ENCODE results near the gene TRPC3. TPM values are rescaled to one million over a fixed set of nuclear protein-coding genes. Genes with fewer than 3 reads are reported as not detected.

TRPC3 gene
- total RNA-seq, 1 experiment from 2014 or later = 0.91 TPM

DNA sequence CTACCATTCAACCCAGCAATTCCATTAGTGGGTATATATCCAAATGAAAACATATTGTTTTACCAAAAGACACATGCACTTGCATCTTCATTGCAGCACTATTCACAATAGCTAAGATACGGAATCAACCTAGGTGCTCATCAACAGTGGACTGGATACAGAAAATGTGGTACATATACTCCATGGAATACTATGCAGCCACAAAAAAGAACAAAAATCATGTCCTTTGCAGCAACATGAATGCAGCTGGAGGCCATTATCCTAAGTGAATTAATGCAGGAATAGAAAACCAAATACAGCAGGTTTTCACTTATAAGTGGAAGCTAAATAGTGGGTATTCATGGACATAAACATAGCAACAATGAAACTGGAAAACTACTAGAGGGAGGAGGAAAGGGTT is 43.5 kb downstream of the TRPC3 start:
- CTCF ChIA-PET = no interaction called here
- no peaks in the 10 kb centered on the region for H3K4me1 Mint-ChIP-seq (ENCODE audit: low read depth, unreplicated experiment)
- intact Hi-C loops (cut with micrococcal nuclease; ENCODE audit: unreplicated experiment) = no loop called here

DNA sequence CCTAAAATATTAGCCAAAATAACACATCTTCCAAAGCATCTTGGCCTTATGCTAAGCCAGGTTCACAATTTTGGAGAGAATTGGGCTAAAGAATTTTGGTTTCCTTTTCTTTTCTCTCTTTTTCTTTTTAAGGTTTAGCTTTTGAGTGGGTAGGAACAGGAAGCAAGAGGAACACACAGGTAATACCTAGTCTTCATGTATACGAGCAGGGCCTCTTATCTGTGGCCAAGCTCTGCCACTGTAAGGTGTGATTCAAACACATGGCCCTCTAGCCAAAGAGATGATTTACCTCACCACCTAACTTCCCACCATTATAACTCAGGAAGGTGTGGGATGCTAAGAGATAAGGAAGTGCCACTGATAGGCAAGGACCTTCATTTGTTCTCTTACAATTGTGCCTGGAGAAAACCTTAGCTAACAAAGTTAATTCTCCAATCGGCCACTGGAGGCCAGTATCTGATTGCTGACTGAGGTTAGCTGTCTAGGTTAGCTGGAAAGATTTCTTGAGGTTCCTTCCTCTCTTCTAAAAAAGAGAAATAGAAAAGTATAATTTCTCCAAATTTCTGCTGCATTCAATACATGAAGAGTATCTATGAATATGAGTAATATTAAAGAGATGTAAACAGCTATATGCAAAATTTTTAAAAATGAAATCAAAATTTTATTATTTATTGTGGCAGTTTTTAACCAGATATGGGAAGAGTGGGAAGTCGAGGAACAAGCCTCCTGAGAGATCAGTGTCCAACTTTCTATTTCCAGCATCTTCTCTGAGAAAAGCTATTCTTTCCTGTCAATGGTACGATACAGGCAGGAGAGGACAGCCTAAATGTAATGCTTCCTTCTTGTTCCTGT is 51.5 kb downstream of the TRPC3 start:
- CTCF ChIA-PET = interaction anchor here (0.7 to 2.5 kb wide), 9 partner anchors 14 to 678 kb away, joined by 3 to 37 read pairs (median 3); no protein-coding TSS in a partner anchor
- no peak overlapping the region for H3K4me3 ChIP-seq (ENCODE audit: low read depth, low read length)
- no peaks in the 10 kb centered on the region for H3K9me3 Mint-ChIP-seq (ENCODE audit: unreplicated experiment)
- no peaks in the 10 kb centered on the region for H3K36me3 ChIP-seq (ENCODE audit: control insufficient read depth, insufficient read depth, low read length)
- no TSS peak for BruUV-seq (replicated peaks)
- H3K27me3 Mint-ChIP-seq (ENCODE audit: insufficient read depth, unreplicated experiment) = peaks cover 5% of the 10 kb centered on the region
- no peaks in the 10 kb centered on the region for H3K4me1 Mint-ChIP-seq (ENCODE audit: low read depth, unreplicated experiment)
- TF ChIP-seq, protein P1, sequence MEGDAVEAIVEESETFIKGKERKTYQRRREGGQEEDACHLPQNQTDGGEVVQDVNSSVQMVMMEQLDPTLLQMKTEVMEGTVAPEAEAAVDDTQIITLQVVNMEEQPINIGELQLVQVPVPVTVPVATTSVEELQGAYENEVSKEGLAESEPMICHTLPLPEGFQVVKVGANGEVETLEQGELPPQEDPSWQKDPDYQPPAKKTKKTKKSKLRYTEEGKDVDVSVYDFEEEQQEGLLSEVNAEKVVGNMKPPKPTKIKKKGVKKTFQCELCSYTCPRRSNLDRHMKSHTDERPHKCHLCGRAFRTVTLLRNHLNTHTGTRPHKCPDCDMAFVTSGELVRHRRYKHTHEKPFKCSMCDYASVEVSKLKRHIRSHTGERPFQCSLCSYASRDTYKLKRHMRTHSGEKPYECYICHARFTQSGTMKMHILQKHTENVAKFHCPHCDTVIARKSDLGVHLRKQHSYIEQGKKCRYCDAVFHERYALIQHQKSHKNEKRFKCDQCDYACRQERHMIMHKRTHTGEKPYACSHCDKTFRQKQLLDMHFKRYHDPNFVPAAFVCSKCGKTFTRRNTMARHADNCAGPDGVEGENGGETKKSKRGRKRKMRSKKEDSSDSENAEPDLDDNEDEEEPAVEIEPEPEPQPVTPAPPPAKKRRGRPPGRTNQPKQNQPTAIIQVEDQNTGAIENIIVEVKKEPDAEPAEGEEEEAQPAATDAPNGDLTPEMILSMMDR (IDR thresholded peaks at IDR 0.05; ENCODE audit: insufficient read depth in 1 of 2, low read depth in 1 of 2, low read length in 1 of 2, severe bottlenecking in 1 of 2, unreplicated experiment in 1 of 2) = peak; percentile 73 to 74
- H3K4me1 ChIP-seq = no peaks in the 10 kb centered on the region
- no peak overlapping the region for H3K4me3 Mint-ChIP-seq (ENCODE audit: unreplicated experiment)
- POLR2A ChIA-PET = no interaction called here
- no peaks in the 10 kb centered on the region for H3K9me3 ChIP-seq
- H3K36me3 Mint-ChIP-seq (ENCODE audit: insufficient read depth, unreplicated experiment) = no peaks in the 10 kb centered on the region
- peak; percentile 44 to 62 for DNase-seq
- intact Hi-C loops (cut with micrococcal nuclease; ENCODE audit: unreplicated experiment) = loop anchor here (1.0 to 5.0 kb wide), 4 partner anchors 50 to 677 kb away; no protein-coding TSS in a partner anchor
- H3K27ac Mint-ChIP-seq (ENCODE audit: unreplicated experiment) = no peak overlapping the region
- no peaks in the 10 kb centered on the region for H3K27me3 ChIP-seq (replicated peaks; ENCODE audit: control insufficient read depth, insufficient read depth, low read length)

More for the DNA sequence above, 43.5 kb downstream of the TRPC3 start:
- no peaks in the 10 kb centered on the region for H3K9me3 ChIP-seq
- no peaks in the 10 kb centered on the region for H3K36me3 ChIP-seq (ENCODE audit: control insufficient read depth, insufficient read depth, low read length)
- no peak overlapping the region for H3K4me3 Mint-ChIP-seq (ENCODE audit: unreplicated experiment)
- H3K36me3 Mint-ChIP-seq (ENCODE audit: insufficient read depth, unreplicated experiment) = no peaks in the 10 kb centered on the region
- POLR2A ChIA-PET = no interaction called here
- no peaks in the 10 kb centered on the region for H3K27me3 ChIP-seq (replicated peaks; ENCODE audit: control insufficient read depth, insufficient read depth, low read length)
- H3K27me3 Mint-ChIP-seq (ENCODE audit: insufficient read depth, unreplicated experiment) = no peaks in the 10 kb centered on the region
- H3K27ac Mint-ChIP-seq (ENCODE audit: unreplicated experiment) = no peak overlapping the region
- no peak overlapping the region for H3K4me3 ChIP-seq (ENCODE audit: low read depth, low read length)
- TF ChIP-seq, protein P1 (IDR thresholded peaks at IDR 0.05; ENCODE audit: insufficient read depth in 1 of 2, low read depth in 1 of 2, low read length in 1 of 2, severe bottlenecking in 1 of 2, unreplicated experiment in 1 of 2) = no peak
- H3K9me3 Mint-ChIP-seq (ENCODE audit: unreplicated experiment) = no peaks in the 10 kb centered on the region
- no peaks in the 10 kb centered on the region for H3K4me1 ChIP-seq
- BruUV-seq (replicated peaks) = no TSS peak
- no peak for DNase-seq

DNA sequence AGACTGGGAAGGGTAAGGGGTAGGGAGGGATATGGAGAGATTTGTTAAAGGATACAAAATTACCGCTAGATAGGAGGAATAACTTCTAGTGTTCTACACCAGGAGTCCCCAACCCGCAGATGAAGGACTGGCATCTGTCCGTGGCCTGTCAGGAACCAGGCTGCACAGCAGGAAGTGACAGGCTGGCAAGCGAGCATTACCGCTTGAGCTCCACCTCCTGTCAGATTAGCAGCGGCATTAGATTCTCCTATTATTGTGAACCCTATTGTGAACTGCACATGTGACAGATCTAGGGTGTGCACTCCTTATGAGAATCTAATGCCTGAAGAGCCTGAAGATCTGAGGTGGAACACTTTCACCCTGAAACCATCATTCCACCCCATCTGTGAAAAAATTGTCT is 53.7 kb downstream of the TRPC3 start:
- H3K36me3 Mint-ChIP-seq (ENCODE audit: insufficient read depth, unreplicated experiment) = no peaks in the 10 kb centered on the region
- H3K9me3 Mint-ChIP-seq (ENCODE audit: unreplicated experiment) = no peaks in the 10 kb centered on the region
- H3K36me3 ChIP-seq (ENCODE audit: control insufficient read depth, insufficient read depth, low read length) = no peaks in the 10 kb centered on the region
- no peak overlapping the region for H3K27ac Mint-ChIP-seq (ENCODE audit: unreplicated experiment)
- H3K27me3 Mint-ChIP-seq (ENCODE audit: insufficient read depth, unreplicated experiment) = peaks cover 9% of the 10 kb centered on the region
- no peak overlapping the region for H3K4me3 ChIP-seq (ENCODE audit: low read depth, low read length)
- BruUV-seq (replicated peaks) = no TSS peak
- ChIA-PET CTCF (no interaction called here), POLR2A (no interaction called here)
- no peak for DNase-seq
- H3K27me3 ChIP-seq (replicated peaks; ENCODE audit: control insufficient read depth, insufficient read depth, low read length) = no peaks in the 10 kb centered on the region
- H3K4me1 Mint-ChIP-seq (ENCODE audit: low read depth, unreplicated experiment) = no peaks in the 10 kb centered on the region
- intact Hi-C loops (cut with micrococcal nuclease; ENCODE audit: unreplicated experiment) = no loop called here
- no peaks in the 10 kb centered on the region for H3K9me3 ChIP-seq
- TF ChIP-seq, protein P1 (IDR thresholded peaks at IDR 0.05; ENCODE audit: insufficient read depth in 1 of 2, low read depth in 1 of 2, low read length in 1 of 2, severe bottlenecking in 1 of 2, unreplicated experiment in 1 of 2) = no peak
- no peak overlapping the region for H3K4me3 Mint-ChIP-seq (ENCODE audit: unreplicated experiment)
- H3K4me1 ChIP-seq = no peaks in the 10 kb centered on the region
